Measurements from ENCODE around the gene CIDEB. TPM values are rescaled to one million over a fixed set of nuclear protein-coding genes. Genes with fewer than 3 reads are reported as not detected.

Gene CIDEB
- total and polyA plus RNA-seq, 2 of the 13 experiments (the other 11 are each of a cell fraction or from before 2014, with no cell fraction given): 35.8 to 110 TPM

GRCh38 chr14:24271134-24271833, 36.5 kb downstream of the CIDEB start, which contains the start of gene RABGGTA (continued):
- TF ChIP-seq, protein P1, sequence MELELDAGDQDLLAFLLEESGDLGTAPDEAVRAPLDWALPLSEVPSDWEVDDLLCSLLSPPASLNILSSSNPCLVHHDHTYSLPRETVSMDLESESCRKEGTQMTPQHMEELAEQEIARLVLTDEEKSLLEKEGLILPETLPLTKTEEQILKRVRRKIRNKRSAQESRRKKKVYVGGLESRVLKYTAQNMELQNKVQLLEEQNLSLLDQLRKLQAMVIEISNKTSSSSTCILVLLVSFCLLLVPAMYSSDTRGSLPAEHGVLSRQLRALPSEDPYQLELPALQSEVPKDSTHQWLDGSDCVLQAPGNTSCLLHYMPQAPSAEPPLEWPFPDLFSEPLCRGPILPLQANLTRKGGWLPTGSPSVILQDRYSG (CRISPR knock-in tag; IDR thresholded peaks at IDR 0.05): peak; percentile 99
- TF ChIP-seq ZNF660 (CRISPR knock-in tag; IDR thresholded peaks at IDR 0.05; ENCODE audit: borderline replicate concordance, low read depth): peak; percentile 90
- peak; percentile 97; the same call in 1 of the 2 replicates for TF ChIP-seq TFDP1 (CRISPR knock-in tag; IDR thresholded peaks at IDR 0.05; ENCODE audit: borderline replicate concordance)
- TF ChIP-seq MXI1 (IDR thresholded peaks at IDR 0.05; ENCODE audit: borderline replicate concordance, low read depth, low read length): peak; percentile 97
- peak; percentile 60 for TF ChIP-seq STAG1 (CRISPR knock-in tag; IDR thresholded peaks at IDR 0.05)
- peak; percentile 96 for TF ChIP-seq STAT5B (CRISPR knock-in tag; IDR thresholded peaks at IDR 0.05)
- peak; percentile 100 for TF ChIP-seq SALL2 (CRISPR knock-in tag; IDR thresholded peaks at IDR 0.05)
- TF ChIP-seq ATRX (CRISPR knock-in tag; IDR thresholded peaks at IDR 0.05; ENCODE audit: borderline replicate concordance): no peak
- TF ChIP-seq ZBTB46 (CRISPR knock-in tag; IDR thresholded peaks at IDR 0.05; ENCODE audit: borderline replicate concordance): peak; percentile 98; the same call in 1 of the 2 replicates
- peak; percentile 99 for TF ChIP-seq EED (CRISPR knock-in tag; IDR thresholded peaks at IDR 0.05)
- peak; percentile 99 for TF ChIP-seq HOXA3 (CRISPR knock-in tag; IDR thresholded peaks at IDR 0.05)
- TF ChIP-seq ZNF382 (CRISPR knock-in tag; IDR thresholded peaks at IDR 0.05; ENCODE audit: borderline replicate concordance): no peak
- TF ChIP-seq ZMYM2 (CRISPR knock-in tag; IDR thresholded peaks at IDR 0.05): peak; percentile 89
- TF ChIP-seq MLLT10 (CRISPR knock-in tag; IDR thresholded peaks at IDR 0.05): no peak
- TF ChIP-seq, protein P2, sequence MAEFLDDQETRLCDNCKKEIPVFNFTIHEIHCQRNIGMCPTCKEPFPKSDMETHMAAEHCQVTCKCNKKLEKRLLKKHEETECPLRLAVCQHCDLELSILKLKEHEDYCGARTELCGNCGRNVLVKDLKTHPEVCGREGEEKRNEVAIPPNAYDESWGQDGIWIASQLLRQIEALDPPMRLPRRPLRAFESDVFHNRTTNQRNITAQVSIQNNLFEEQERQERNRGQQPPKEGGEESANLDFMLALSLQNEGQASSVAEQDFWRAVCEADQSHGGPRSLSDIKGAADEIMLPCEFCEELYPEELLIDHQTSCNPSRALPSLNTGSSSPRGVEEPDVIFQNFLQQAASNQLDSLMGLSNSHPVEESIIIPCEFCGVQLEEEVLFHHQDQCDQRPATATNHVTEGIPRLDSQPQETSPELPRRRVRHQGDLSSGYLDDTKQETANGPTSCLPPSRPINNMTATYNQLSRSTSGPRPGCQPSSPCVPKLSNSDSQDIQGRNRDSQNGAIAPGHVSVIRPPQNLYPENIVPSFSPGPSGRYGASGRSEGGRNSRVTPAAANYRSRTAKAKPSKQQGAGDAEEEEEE (CRISPR knock-in tag; IDR thresholded peaks at IDR 0.05; ENCODE audit: borderline replicate concordance): peak; percentile 99
- TF ChIP-seq, protein P3, sequence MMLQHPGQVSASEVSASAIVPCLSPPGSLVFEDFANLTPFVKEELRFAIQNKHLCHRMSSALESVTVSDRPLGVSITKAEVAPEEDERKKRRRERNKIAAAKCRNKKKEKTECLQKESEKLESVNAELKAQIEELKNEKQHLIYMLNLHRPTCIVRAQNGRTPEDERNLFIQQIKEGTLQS (CRISPR knock-in tag; IDR thresholded peaks at IDR 0.05): peak; percentile 86
- TF ChIP-seq, protein P4, sequence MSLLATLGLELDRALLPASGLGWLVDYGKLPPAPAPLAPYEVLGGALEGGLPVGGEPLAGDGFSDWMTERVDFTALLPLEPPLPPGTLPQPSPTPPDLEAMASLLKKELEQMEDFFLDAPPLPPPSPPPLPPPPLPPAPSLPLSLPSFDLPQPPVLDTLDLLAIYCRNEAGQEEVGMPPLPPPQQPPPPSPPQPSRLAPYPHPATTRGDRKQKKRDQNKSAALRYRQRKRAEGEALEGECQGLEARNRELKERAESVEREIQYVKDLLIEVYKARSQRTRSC (CRISPR knock-in tag; IDR thresholded peaks at IDR 0.05; ENCODE audit: low read depth): peak; percentile 97
- peak; percentile 65 for TF ChIP-seq FOSL1 (CRISPR knock-in tag; IDR thresholded peaks at IDR 0.05; ENCODE audit: borderline replicate concordance)
- TF ChIP-seq, protein P5, sequence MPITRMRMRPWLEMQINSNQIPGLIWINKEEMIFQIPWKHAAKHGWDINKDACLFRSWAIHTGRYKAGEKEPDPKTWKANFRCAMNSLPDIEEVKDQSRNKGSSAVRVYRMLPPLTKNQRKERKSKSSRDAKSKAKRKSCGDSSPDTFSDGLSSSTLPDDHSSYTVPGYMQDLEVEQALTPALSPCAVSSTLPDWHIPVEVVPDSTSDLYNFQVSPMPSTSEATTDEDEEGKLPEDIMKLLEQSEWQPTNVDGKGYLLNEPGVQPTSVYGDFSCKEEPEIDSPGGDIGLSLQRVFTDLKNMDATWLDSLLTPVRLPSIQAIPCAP (CRISPR knock-in tag; IDR thresholded peaks at IDR 0.05; ENCODE audit: low read depth): peak; percentile 62; the same call in 1 of the 2 replicates
- peak; percentile 94 for TF ChIP-seq NR2C2 (CRISPR knock-in tag; IDR thresholded peaks at IDR 0.05; ENCODE audit: borderline replicate concordance)
- peak; percentile 100 for TF ChIP-seq IRF2 (CRISPR knock-in tag; IDR thresholded peaks at IDR 0.05)
- peak; percentile 79 for TF ChIP-seq ZBTB8A (CRISPR knock-in tag; IDR thresholded peaks at IDR 0.05; ENCODE audit: borderline replicate concordance, low read depth)

Data from HepG2 (cell line).